WERI-Rb-1 (cell line): ENCODE measurements around the gene TSGA10IP.

Experiments used
- DNase-seq: peaks from one replicate; pipeline ENCODE4 v3.0.0-alpha.2; 2020
- H3K27ac ChIP-seq: fragments of 250-450 bp; sonication (Bioruptor Pico); 2 replicates; pipeline ENCODE4 v1.5.1; 2020; ENCODE audit warnings: mild to moderate bottlenecking, moderate library complexity
- H3K27me3 ChIP-seq: fragments of 250-450 bp; sonication (Bioruptor Pico); 2 replicates; pipeline ENCODE4 v1.5.1; 2021; ENCODE audit warnings: mild to moderate bottlenecking, low read depth, moderate library complexity; ENCODE audit not compliant: insufficient read depth, severe bottlenecking
- H3K36me3 ChIP-seq: fragments of 250-450 bp; sonication (Bioruptor Pico); 2 replicates; pipeline ENCODE4 v1.5.1; 2020; ENCODE audit warnings: mild to moderate bottlenecking, moderate library complexity
- H3K4me3 ChIP-seq: 2 replicates; pipeline ENCODE4 v1.5.1; 2011; ENCODE audit warnings: low read depth, mild to moderate bottlenecking, control low read depth, low read length
- H3K9me3 ChIP-seq: fragments of 250-450 bp; sonication (Bioruptor Pico); 2 replicates; pipeline ENCODE4 v1.5.1; 2021; ENCODE audit warnings: mild to moderate bottlenecking, moderate library complexity; ENCODE audit not compliant: severe bottlenecking
- CTCF ChIP-seq: IDR thresholded peaks from 2 replicates; pipeline ENCODE4 v1.5.1; 2011; ENCODE audit warnings: low read depth, mild to moderate bottlenecking, control low read depth, inconsistent platforms, low read length

The TSGA10IP gene

GRCh38 chr11:65919141-65919572 lies 26.1 kb upstream of the TSGA10IP start, which contains the start of gene DRAP1:
DRAP1 (plus strand) TSS chr11:65919426; CDS start chr11:65919502, 76 bp downstream.
- peak; percentile 98 for DNase-seq
- H3K27ac ChIP-seq = peak within 1 kb of the TSS; percentile 82
- H3K9me3 ChIP-seq = no peaks in the 10 kb centered on the region
- TF ChIP-seq CTCF = no peak
- H3K36me3 ChIP-seq = peaks cover 17% of the 10 kb centered on the region
- H3K27me3 ChIP-seq = no peaks in the 10 kb centered on the region
- H3K4me3 ChIP-seq = peak within 1 kb of the TSS; percentile 94

- DNase-seq = peak; percentile 57
- Histone ChIP-seq H3K27ac (peak overlapping the region; percentile 74), H3K4me3 (peak overlapping the region; percentile 56), H3K9me3 (no peaks in the 10 kb centered on the region), H3K27me3 (no peaks in the 10 kb centered on the region), H3K36me3 (peaks cover 17% of the 10 kb centered on the region)
- TF ChIP-seq CTCF = no peak
Measured at GRCh38 chr11:65919573-65920371, 25.5 kb upstream of the TSGA10IP start.

- no peak for DNase-seq
- H3K36me3 ChIP-seq = peaks cover 17% of the 10 kb centered on the region
- no peak overlapping the region for H3K27ac ChIP-seq
- H3K9me3 ChIP-seq = no peaks in the 10 kb centered on the region
- TF ChIP-seq CTCF = no peak
- H3K4me3 ChIP-seq = peak overlapping the region; percentile 56
- no peaks in the 10 kb centered on the region for H3K27me3 ChIP-seq
Measured at GRCh38 chr11:65920372-65920802, 24.9 kb upstream of the TSGA10IP start.

GRCh38 chr11:65921033-65921555 lies 24.2 kb upstream of the TSGA10IP start:
- Histone ChIP-seq H3K36me3 (peaks cover 17% of the 10 kb centered on the region), H3K9me3 (no peaks in the 10 kb centered on the region), H3K4me3 (no peak overlapping the region), H3K27ac (no peak overlapping the region), H3K27me3 (no peaks in the 10 kb centered on the region)
- no peak for TF ChIP-seq CTCF
- no peak for DNase-seq

GRCh38 chr11:65921876-65922275 lies 23.4 kb upstream of the TSGA10IP start:
- H3K27me3 ChIP-seq = no peaks in the 10 kb centered on the region
- H3K27ac ChIP-seq = no peak overlapping the region
- H3K9me3 ChIP-seq = no peaks in the 10 kb centered on the region
- H3K4me3 ChIP-seq = no peak overlapping the region
- no peak for DNase-seq
- H3K36me3 ChIP-seq = peaks cover 17% of the 10 kb centered on the region
- no peak for TF ChIP-seq CTCF
